ENCODE data around the gene SLC29A4.
"Not testable (repeated sequence)": the region's sequence is repeated elsewhere in the genome, so short reads cannot be mapped to it uniquely, and the experiment has no call there.

The SLC29A4 gene

DNA sequence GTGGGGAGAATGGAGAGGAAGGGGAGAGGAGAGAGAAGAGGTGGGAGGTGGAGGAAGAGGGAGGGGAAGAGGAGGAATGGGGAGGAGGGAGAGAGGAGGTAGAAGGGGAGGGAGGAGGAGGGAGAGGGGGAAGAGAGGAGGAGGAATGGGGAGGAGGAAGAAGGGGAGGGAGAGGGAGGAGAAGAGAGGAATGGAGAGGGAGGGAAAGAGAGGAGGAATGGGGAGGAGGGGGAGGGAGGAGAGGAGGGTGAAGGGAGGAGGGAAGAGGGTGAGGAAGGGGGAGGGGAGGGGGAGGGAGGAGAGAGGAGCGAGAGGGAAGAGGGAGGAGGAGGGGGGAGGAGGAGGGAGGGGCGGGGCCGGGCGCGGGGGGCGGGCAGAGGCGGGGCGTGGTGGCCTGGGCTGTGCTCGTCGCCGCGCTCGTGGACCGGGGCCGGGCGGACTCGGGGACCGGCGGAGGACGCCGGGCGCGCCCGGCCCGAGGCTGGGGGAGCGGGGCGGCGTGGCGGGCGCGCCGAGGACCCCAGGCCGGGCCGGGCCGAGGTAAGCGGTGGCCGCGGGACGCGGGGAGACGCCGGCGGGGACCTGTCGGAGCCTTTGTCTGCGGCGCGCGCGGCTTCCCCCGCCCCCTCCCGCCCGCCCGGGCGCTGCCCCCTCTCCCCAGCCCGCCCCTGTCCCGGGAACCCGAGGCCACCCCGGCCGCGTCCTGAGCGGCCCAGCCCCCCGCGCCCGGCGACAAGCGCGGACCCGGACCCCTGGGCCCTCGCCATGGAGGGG is at the start of gene SLC29A4:
Gene SLC29A4, plus strand, starts transcription at position 401 of the 774 bp plus-strand sequence. CDS start 4,874 bp downstream, outside the sequence.
- peak; percentile 26 for DNase-seq

- DNase-seq: no peak
Observed at GRCh38 chr7:5234852-5235831, 47.6 kb upstream of the SLC29A4 start.

DNA sequence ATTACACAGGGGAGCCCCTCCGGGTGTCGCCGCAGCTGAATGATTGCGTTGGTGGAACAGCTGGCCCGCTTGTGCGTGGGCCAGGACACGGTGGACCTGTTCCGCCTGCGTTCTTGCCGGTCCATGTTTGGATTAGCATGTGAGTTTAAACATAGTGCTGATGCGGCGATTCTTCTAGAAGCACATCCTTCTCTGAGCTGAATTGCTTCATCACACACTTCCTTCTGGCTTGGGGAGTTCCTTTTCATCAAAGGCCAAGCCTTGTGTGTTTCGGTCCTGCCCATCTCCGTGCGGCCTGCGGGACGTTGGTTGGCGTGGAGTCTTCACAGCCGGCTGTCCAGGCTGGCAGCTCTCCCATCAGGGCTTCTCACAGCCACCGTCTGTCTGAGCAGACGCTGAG is 45.5 kb upstream of the SLC29A4 start:
- no peak for DNase-seq

DNA sequence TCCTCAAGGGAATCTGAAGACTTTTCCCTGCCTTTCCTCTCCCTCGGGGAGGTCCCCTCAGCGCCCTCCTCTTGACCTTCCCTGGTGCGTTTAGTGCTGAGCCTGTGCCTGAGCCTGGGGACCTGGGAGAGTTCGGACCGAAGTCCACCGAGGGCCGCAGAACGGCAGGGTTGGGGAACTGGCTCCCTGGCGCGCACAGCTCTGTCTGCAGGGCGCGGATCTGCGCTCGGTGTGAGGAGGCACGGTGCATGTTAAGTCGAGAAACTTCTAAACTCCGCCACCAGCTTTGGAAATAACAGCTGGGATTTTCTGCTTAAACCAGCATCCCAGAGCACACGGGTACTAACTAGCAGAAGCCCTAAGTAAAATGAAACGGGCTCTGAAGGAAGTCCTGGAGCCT is 44.2 kb upstream of the SLC29A4 start:
- no peak for DNase-seq

GRCh38 chr7:5243261-5243660 is 39.5 kb upstream of the SLC29A4 start:
- no peak for DNase-seq

- DNase-seq: peak; percentile 78
Observed at GRCh38 chr7:5248201-5248885, 34.4 kb upstream of the SLC29A4 start.

- not testable (repeated sequence) for DNase-seq
Observed at GRCh38 chr7:5250787-5251186, 32.0 kb upstream of the SLC29A4 start.

GRCh38 chr7:5253529-5253928 is 29.2 kb upstream of the SLC29A4 start:
- DNase-seq: not testable (repeated sequence)

DNA sequence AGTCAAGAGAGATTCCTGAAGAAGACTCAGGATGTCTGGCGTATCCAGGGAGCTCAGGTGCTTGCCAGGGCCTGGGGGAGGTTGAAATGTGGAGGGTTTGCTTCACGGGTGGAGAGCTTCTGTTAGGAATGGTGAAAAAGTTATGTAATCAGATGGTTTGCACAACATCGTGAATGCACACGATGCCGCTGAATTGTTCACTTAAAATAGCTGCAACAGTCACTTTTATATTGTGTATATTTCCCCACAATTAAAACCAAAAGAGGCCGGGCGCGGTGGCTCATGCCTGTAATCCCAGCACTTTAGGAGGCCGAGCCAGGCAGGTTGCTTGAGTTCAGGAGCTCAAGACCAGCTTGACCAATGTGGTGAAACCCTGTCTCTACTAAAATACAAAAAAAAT is 28.4 kb upstream of the SLC29A4 start:
- DNase-seq: not testable (repeated sequence)

DNA sequence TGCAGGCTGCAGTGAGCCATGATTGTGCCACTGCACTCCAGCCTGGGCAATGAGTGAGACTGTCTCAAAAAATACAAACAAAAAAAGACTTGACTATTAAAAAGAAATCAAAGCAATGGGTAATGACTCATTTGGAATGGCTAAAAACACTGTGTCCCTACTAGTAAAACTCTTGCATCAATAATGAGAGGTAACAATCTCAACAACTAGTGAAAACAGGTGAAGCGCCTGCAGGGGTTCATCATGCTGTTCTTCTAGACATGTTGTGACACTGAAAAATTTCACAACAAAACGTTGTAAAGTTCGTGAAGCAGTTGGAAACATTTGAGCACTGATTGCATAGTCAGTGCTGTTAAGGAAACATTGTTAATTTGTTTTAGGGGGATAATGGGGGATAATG is 26.9 kb upstream of the SLC29A4 start:
- DNase-seq: no peak

DNA sequence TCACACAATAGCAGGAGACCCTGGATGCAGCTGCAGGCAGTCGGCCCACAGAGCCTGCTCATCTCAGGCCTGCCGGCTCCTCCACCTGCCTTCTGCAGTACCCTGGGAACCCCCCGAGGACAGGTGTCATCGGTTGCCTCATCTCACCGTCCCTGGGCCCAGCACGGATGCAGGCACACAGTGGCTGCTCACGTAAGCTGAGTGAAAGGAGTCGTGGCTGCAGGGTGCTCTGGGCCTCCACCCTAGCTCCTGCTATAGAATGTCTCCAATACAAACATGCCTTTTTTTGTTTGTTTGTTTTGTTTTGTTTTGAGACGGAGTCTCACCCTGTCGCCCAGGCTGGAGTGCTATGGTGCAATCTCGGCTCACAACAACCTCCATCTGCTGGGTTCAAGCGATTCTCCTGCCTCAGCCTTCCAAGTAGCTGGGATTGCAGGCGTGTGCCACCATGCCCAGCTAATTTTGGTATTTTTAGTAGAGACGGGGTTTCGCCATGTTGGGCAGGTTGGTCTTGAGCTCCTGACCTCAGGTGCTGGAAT is 22.1 kb upstream of the SLC29A4 start:
- not testable (repeated sequence) for DNase-seq

- not testable (repeated sequence) for DNase-seq
Observed at GRCh38 chr7:5263066-5263465, 19.7 kb upstream of the SLC29A4 start.

DNA sequence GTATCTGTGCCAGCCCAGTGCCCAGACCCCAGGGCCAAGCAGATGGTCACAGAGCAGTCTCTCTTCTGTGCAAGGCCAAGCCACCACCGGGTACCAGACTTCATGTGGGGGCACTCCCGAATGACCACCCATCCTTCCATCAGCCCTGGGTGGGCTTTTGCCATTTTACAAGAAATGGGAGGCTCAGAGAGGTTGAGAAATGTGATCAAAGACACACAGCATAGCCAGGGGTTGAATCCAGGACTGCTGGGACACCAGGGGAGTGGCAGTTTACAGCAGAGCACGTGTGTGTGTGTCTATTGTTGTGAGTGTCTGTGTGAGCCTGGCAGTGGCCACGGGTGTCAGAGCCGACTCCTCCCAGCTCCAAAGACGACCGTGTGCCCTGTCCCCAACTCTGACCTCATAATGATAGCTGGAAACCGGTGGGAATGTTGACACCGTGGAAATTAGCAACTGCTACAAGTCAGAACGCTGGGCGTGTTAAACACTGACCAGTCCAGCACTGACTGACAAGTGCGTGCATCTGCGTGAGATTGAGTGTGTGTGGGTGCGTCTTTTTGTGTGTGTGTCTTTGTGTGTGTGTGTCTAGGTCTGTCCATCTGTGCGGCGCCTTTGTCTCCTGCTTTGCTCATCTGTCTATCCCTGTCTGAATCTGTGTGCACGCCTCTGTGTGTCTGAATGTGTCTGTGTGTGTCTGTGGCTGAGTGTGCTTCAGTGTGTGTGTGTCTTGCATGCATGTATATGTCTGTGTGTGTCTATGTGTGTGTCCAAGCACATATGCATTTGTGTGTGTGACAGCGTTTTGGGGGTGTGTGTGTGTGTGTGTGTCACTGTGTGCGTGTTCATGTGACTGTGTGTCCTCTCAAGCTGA is 17.2 kb upstream of the SLC29A4 start:
- no peak for DNase-seq

- DNase-seq: no peak
Observed at GRCh38 chr7:5266191-5267028, 16.3 kb upstream of the SLC29A4 start.

- DNase-seq: not testable (repeated sequence)
Observed at GRCh38 chr7:5267829-5268228, 14.9 kb upstream of the SLC29A4 start.

GRCh38 chr7:5269992-5270657 is 12.6 kb upstream of the SLC29A4 start:
- DNase-seq: not testable (repeated sequence)

DNA sequence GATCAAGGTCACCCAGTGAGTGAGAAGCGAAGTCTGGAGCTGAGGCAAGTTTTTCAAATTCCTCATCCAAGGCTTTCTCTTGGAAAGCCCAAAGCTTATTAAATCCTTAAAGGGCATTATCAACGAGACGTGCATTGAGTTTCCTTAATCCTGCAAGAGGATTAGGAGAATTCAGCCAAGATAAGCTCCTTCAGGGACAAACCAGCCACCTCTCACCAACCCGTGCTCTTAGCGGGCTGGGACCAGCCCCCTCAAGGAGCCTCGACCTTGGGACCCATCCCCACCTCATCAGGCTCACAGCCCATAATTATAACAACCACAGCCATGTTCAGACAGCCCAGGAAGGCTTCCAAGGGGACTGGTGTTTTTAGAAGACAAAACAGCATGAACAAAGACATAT is 12.0 kb upstream of the SLC29A4 start:
- DNase-seq: no peak

- DNase-seq: peak; percentile 72
Observed at GRCh38 chr7:5273831-5274405, 8.8 kb upstream of the SLC29A4 start.

DNA sequence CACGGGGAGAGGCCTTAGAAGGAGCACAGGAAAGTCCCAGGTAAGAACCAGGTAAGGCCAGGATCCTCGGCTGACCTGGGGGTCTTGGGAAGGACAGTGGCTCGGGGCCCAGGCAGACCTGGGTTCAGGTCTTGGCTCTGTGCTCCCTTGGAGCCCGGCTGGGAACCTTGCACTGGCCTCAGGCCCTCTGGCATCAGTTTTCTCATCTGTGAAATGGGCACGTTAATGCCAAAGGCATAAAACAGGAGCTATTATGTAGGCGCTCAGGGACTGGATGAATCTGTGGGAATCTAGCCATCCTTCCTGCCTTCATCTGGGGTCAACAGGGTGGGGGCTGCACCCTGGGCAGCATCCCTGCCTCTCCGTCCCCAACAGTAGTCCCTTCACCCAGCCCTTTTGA is 8.3 kb upstream of the SLC29A4 start:
- no peak for DNase-seq

DNA sequence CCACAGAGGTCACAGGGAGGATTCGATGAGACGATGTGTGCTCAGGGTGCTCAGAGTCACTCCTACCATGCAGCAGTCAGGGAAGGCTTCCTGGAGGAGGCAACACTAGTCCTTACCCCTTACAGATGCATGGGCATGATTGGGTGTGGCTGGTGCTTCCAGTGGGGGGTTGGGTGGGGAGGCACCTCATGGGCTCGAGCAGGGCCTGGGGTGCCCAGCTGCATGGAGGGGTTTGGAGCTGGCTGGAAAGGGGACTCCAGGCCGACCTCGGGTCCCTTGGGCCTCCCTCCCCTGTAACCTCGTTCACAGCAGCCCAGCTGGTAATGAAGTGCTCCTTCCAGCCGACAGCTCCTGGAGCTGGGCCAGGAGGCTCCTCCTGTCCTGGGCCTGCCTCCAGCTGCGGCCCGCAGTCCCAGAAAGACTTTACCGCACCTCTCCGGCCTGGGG is 7.7 kb upstream of the SLC29A4 start:
- peak; percentile 35 for DNase-seq

Data from NCI-H1092 (cell line).